PC-3 (cell line): Measurements from ENCODE around the gene STK24. TPM values are rescaled to one million over a fixed set of nuclear protein-coding genes. Genes with fewer than 3 reads are reported as not detected.

Experiments
- ATAC-seq: fragments of 200-7000 bp; cut with Tn5 transposase; 2 replicates; pipeline ENCODE4 v1.9.1; 2020; ENCODE audit warnings: mild to moderate bottlenecking, moderate library complexity
- BruUV-seq: library from RNA; stranded (reverse); fragments of 400-500 nt; replicated peaks from 2 replicates; lab custom pipeline; 2021; lab: Mats Ljungman, UMichigan
- CTCF ChIA-PET: fragments of 300-600 bp; sonication (Branson Sonifier 250); formaldehyde crosslinking; loops from one replicate; lab custom pipeline; 2022; ENCODE audit warnings: antibody characterized with exemption; lab: Charles Lee
- POLR2A ChIA-PET: fragments of 300-600 bp; sonication (Branson Sonifier 250); formaldehyde crosslinking; loops from one replicate; lab custom pipeline; 2022; ENCODE audit warnings: antibody characterized with exemption; ENCODE audit not compliant: unreplicated experiment; lab: Charles Lee
- DNase-seq: peaks from one replicate; pipeline ENCODE4 v3.0.0-alpha.2; 2015
- H2AFZ ChIP-seq: fragments of 300-600 bp; sonication (generic); 2 replicates; pipeline ENCODE4 v1.6.0; 2016; ENCODE audit warnings: antibody characterized with exemption, low read length
- H3F3A ChIP-seq: fragments of 300-600 bp; sonication (generic); one replicate; pipeline ENCODE4 v1.6.0; 2017; ENCODE audit warnings: antibody characterized with exemption, low read length, control low read depth, mild to moderate bottlenecking; ENCODE audit not compliant: unreplicated experiment
- H3K27ac ChIP-seq: fragments of 300-600 bp; sonication (generic); 2 replicates; pipeline ENCODE4 v1.5.1; 2016; ENCODE audit warnings: mild to moderate bottlenecking, low read length
- H3K27me3 ChIP-seq: fragments of 300-600 bp; sonication (generic); 2 replicates; pipeline ENCODE4 v1.6.1; 2016; ENCODE audit warnings: low read length, mixed read lengths
- H3K36me3 ChIP-seq: fragments of 300-600 bp; sonication (generic); 2 replicates; pipeline ENCODE4 v1.6.1; 2016; ENCODE audit warnings: low read depth, mixed run types, low read length, mixed read lengths
- H3K4me1 ChIP-seq: fragments of 300-600 bp; sonication (generic); 2 replicates; pipeline ENCODE4 v1.5.1; 2016; ENCODE audit warnings: low read length; ENCODE audit not compliant: insufficient read depth
- H3K4me2 ChIP-seq: fragments of 300-600 bp; sonication (generic); 2 replicates; pipeline ENCODE4 v1.6.0; 2016; ENCODE audit warnings: low read length
- H3K4me3 ChIP-seq: fragments of 300-600 bp; sonication (generic); 2 replicates; pipeline ENCODE4 v1.5.1; 2016; ENCODE audit warnings: mild to moderate bottlenecking, low read length, mixed read lengths
- H3K79me2 ChIP-seq: fragments of 300-600 bp; sonication (generic); 2 replicates; pipeline ENCODE4 v1.6.1; 2017; ENCODE audit warnings: low read length, mixed read lengths
- H3K9ac ChIP-seq: fragments of 300-600 bp; sonication (generic); 2 replicates; pipeline ENCODE4 v1.6.0; 2016; ENCODE audit warnings: mild to moderate bottlenecking, low read length
- H3K9me2 ChIP-seq: fragments of 300-600 bp; sonication (generic); replicated peaks from 2 replicates; pipeline ENCODE4 v1.6.1; 2016; ENCODE audit warnings: mixed run types, low read length, mixed read lengths
- H3K9me3 ChIP-seq: fragments of 300-600 bp; sonication (generic); 2 replicates; pipeline ENCODE4 v1.6.1; 2016; ENCODE audit warnings: low read length, mixed read lengths
- H4K20me1 ChIP-seq: fragments of 300-600 bp; sonication (generic); 2 replicates; pipeline ENCODE4 v1.6.1; 2016; ENCODE audit warnings: low read length, mixed read lengths
- EZH2 ChIP-seq: fragments of 300-600 bp; sonication (generic); IDR thresholded peaks from one replicate; pipeline ENCODE4 v1.6.1; 2017; ENCODE audit warnings: antibody characterized with exemption, mild to moderate bottlenecking, low read length; ENCODE audit not compliant: unreplicated experiment
- EZH2phosphoT487 ChIP-seq: fragments of 300-600 bp; sonication (generic); IDR thresholded peaks from 2 replicates; pipeline ENCODE4 v1.6.1; 2018; ENCODE audit warnings: mild to moderate bottlenecking, antibody characterized with exemption, low read length, borderline replicate concordance
- intact Hi-C: fragments of 100-400 bp; cut with micrococcal nuclease; formaldehyde crosslinking; loops from 2 replicates; pipeline ENCODE4 v1.9.0; 2023
- total RNA-seq: library from RNA; depleted of rRNA; stranded (reverse); fragments of >200 nt; gene quantifications from 2 replicates; pipeline ENCODE4 v1.2.3, GENCODE V29; 2014
- TF ChIP-seq, protein P1 (sequence below): fragments of 300-600 bp; sonication (generic); conservative IDR thresholded peaks from 2 replicates; pipeline ENCODE4 v1.5.1; 2017; ENCODE audit warnings: antibody characterized with exemption, low read depth, mild to moderate bottlenecking, low read length

STK24 gene
- total RNA-seq, 1 experiment from 2014 or later: 52.4 TPM

DNA sequence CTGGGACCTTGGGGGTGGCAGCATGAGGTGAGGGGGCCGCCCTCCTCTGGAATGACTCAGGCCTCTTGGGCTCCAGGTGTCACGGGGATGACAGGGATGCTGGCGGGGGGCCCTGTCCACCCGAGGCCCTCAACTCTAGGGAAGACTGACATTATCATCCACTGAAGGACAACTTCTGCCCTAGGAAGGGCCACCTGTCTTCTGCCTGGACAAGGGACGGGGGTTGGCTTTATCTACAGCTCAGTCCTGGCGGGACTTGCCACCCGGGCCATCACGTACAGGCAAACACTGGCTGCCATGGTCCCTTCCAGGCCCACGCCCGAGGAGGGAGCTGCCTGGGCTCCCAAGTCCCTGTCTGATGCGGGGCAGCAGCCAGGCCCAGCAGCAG is 130.7 kb downstream of the STK24 start:
- ChIA-PET POLR2A (no interaction called here), CTCF (interaction anchor here (1.2 kb wide), 1 partner anchor 207 kb away, joined by 3 read pairs; no protein-coding TSS in a partner anchor)
- H3K9me2 ChIP-seq: no peaks in the 10 kb centered on the region
- no peak overlapping the region for H2AFZ ChIP-seq
- H3K9me3 ChIP-seq: no peaks in the 10 kb centered on the region
- H3K4me2 ChIP-seq: no peak overlapping the region
- intact Hi-C loops: loop anchor here (10.0 kb wide), 1 partner anchor 129 kb away; the partner anchor contains the start of gene STK24
- H3K9ac ChIP-seq: no peak overlapping the region
- no peak overlapping the region for H3K4me3 ChIP-seq
- DNase-seq (no peak), ATAC-seq (no peak)
- H3K79me2 ChIP-seq: no peaks in the 10 kb centered on the region
- no peak overlapping the region for H3K27ac ChIP-seq
- TF ChIP-seq, protein P1, sequence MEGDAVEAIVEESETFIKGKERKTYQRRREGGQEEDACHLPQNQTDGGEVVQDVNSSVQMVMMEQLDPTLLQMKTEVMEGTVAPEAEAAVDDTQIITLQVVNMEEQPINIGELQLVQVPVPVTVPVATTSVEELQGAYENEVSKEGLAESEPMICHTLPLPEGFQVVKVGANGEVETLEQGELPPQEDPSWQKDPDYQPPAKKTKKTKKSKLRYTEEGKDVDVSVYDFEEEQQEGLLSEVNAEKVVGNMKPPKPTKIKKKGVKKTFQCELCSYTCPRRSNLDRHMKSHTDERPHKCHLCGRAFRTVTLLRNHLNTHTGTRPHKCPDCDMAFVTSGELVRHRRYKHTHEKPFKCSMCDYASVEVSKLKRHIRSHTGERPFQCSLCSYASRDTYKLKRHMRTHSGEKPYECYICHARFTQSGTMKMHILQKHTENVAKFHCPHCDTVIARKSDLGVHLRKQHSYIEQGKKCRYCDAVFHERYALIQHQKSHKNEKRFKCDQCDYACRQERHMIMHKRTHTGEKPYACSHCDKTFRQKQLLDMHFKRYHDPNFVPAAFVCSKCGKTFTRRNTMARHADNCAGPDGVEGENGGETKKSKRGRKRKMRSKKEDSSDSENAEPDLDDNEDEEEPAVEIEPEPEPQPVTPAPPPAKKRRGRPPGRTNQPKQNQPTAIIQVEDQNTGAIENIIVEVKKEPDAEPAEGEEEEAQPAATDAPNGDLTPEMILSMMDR: no peak
- TF ChIP-seq EZH2phosphoT487: no peak
- TF ChIP-seq EZH2: no peak
- peaks cover 8% of the 10 kb centered on the region for H3K36me3 ChIP-seq
- H3K27me3 ChIP-seq: no peaks in the 10 kb centered on the region
- no TSS peak for BruUV-seq
- H3F3A ChIP-seq: no peaks in the 10 kb centered on the region
- H3K4me1 ChIP-seq: peaks cover 17% of the 10 kb centered on the region
- H4K20me1 ChIP-seq: no peaks in the 10 kb centered on the region

DNA sequence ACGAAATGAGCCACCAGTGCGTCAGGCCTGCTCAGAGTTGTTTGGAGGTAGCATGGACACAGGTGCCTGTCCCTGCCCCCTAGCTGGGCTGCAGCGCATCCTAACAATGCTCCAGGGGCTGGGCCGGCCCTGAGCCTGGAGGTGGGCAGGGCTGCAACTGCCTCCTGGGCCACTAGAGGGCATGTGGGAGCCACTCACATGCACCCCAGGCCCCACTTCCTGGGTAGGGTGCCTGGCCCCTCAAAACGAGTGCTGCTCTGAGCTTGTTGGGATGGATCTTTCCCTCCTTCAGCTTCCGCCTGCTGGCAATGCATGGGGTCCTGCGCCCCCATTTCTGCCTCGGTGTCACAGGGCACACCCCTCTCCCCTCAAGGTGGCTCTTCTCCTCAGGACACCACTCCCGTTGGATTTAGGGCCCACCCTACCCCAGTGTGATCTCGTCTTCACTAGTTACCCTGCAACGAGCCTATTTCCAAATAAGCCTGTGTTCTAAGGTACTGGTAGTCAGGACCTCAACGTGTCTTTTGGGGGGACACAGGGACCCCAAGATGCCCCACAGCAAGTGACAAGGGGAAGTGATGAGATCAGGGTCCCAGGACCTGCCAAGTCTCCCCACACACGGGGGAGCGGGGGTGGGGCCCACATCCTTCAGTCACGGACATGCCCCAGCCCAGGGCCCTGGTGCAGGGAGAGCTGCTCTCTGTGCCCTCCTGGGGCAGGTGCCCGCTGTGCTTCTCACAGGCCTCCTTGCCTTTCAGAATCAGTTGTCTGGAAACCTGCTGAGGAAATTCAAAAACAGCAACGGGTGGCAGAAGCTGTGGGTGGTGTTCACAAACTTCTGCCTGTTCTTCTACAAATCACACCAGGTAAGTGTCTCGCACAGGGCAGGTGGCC is 131.3 kb downstream of the STK24 start:
- no peak overlapping the region for H3K27ac ChIP-seq
- ATAC-seq (peak; percentile 79), DNase-seq (peak; percentile 72)
- no peaks in the 10 kb centered on the region for H4K20me1 ChIP-seq
- H3K4me2 ChIP-seq: no peak overlapping the region
- intact Hi-C loops: loop anchor here (1.0 to 10.0 kb wide), 3 partner anchors 129 to 397 kb away; partner anchors contain the start of gene STK24
- no peaks in the 10 kb centered on the region for H3K9me3 ChIP-seq
- H3K4me1 ChIP-seq: peaks cover 17% of the 10 kb centered on the region
- H3F3A ChIP-seq: no peaks in the 10 kb centered on the region
- H3K79me2 ChIP-seq: no peaks in the 10 kb centered on the region
- no peaks in the 10 kb centered on the region for H3K27me3 ChIP-seq
- H3K4me3 ChIP-seq: no peak overlapping the region
- TF ChIP-seq EZH2: no peak
- no peak for TF ChIP-seq EZH2phosphoT487
- TF ChIP-seq, protein P1: peak; percentile 80
- H3K9me2 ChIP-seq: no peaks in the 10 kb centered on the region
- peaks cover 8% of the 10 kb centered on the region for H3K36me3 ChIP-seq
- ChIA-PET CTCF (interaction anchor here (0.7 to 1.2 kb wide), 2 partner anchors 208 to 228 kb away, joined by 3 to 4 read pairs; no protein-coding TSS in a partner anchor), POLR2A (no interaction called here)
- no peak overlapping the region for H3K9ac ChIP-seq
- no peak overlapping the region for H2AFZ ChIP-seq
- no TSS peak for BruUV-seq
